Measurements from ENCODE around the gene LRRIQ1.

GRCh38 chr12:85280984-85281630 is 245.0 kb downstream of the LRRIQ1 start:
- TF ChIP-seq POLR2A (IDR thresholded peaks at IDR 0.05; ENCODE audit: low read length) = no peak
- no peak for TF ChIP-seq GATA1 (IDR thresholded peaks at IDR 0.05; ENCODE audit: low read depth, low read length)
